ENCODE data around the gene OOSP2.
A peak's percentile ranks its signal among the peaks of the same experiment; 100 is the strongest.
"Not testable (repeated sequence)": the region's sequence is repeated elsewhere in the genome, so short reads cannot be mapped to it uniquely, and the experiment has no call there.

The OOSP2 gene, protein sequence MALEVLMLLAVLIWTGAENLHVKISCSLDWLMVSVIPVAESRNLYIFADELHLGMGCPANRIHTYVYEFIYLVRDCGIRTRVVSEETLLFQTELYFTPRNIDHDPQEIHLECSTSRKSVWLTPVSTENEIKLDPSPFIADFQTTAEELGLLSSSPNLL

GRCh38 chr11:60040109-60040508 lies at the start of gene OOSP2:
OOSP2 (plus strand) TSS chr11:60040409; CDS start chr11:60040460, 51 bp downstream.
- no peak for DNase-seq

- no peak for DNase-seq
Observed at GRCh38 chr11:59990421-59990820, 49.8 kb upstream of the OOSP2 start.

- DNase-seq: no peak
Observed at GRCh38 chr11:59992425-59992824, 47.8 kb upstream of the OOSP2 start.

- DNase-seq: no peak
Observed at GRCh38 chr11:59997800-59998199, 42.4 kb upstream of the OOSP2 start.

DNA sequence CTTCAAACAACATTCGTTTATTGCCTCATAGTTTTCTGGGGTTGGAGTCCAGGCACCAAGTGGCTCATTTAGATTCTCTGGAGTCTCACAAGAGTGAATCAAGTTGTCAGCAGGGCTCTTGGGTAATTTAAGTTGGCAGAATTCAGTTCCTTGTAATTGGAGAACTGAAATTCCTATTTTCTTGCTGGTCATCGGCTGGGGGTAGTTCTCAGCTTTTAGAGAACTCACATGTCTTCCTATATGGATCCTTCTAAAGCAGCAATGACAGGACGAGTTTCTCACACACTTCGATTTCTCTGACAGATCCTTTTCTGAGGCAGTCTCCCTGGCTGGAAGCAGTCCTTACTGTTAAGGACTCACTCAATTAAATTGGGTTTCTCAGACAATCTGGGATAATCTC lies 40.5 kb upstream of the OOSP2 start:
- DNase-seq: no peak

DNA sequence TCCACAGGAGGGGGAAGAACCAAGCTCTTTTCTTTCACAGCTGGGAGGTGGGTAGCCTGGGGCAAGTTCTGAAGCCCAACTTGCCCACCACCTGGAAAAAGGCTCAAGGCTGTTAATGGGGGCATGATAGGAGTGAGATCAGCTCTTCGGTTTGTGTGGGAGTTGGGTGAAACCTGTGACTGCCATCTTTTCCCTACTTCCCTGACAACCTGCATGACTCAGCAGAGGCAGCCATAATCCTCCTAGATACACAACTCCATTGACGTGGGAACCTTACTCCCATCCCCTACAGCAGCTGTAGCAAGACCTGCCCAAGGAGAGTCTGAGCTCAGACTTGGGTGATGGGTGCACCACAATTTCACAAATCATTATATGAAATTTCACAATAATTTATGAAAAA lies 36.5 kb upstream of the OOSP2 start:
- no peak for DNase-seq

- no peak for DNase-seq
Observed at GRCh38 chr11:60005360-60005759, 34.8 kb upstream of the OOSP2 start.

DNA sequence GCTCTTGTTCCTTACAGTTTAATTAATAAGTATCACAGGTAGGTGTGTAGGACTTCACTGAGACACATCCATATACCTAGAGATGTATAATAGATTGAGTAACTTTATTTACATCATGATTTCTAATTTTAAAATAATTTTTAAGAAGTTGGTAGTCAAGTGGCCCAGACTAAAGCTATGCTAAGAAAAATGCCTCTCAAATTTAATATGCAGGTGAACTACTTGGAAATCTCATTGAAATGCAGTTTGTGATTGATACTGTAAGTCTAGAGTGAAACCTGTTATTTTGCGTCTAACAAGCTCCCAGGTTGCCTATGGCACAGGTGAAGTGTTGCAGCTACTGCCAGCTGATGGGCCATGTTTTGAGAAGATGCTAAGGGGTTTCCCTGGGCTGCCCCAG lies 23.3 kb upstream of the OOSP2 start, which contains the start of gene OOSP4B:
OOSP4B (plus strand) TSS at position 301 of the 400 bp plus-strand sequence.
- no peak for DNase-seq

- no peak for DNase-seq
Observed at GRCh38 chr11:60018058-60018457, 22.2 kb upstream of the OOSP2 start.

- DNase-seq: not testable (repeated sequence)
Observed at GRCh38 chr11:60020376-60020775, 19.8 kb upstream of the OOSP2 start.

GRCh38 chr11:60029015-60029632 lies 11.1 kb upstream of the OOSP2 start:
- no peak for DNase-seq

- not testable (repeated sequence) for DNase-seq
Observed at GRCh38 chr11:60050422-60050821, 10.2 kb downstream of the OOSP2 start.

DNA sequence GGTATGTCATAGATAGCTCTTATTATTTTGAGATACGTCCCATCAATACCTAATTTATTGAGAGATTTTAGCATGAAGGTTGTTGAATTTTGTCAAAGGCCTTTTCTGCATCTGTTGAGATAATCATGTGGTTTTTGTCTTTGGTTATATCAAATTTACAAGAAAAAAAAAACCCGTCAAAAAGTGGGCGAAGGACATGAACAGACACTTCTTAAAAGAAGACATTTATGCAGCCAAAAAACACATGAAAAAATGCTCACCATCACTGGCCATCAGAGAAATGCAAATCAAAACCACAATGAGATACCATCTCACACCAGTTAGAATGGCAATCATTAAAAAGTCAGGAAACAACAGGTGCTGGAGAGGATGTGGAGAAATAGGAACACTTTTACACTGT lies 10.6 kb downstream of the OOSP2 start:
- DNase-seq: not testable (repeated sequence)

GRCh38 chr11:60056349-60056969 lies 16.2 kb downstream of the OOSP2 start, which contains the start of gene MS4A3:
MS4A3 (plus strand) TSS chr11:60056665; CDS start chr11:60061161, 4,496 bp downstream.
- no peak for DNase-seq

GRCh38 chr11:60059052-60059451 lies 18.8 kb downstream of the OOSP2 start:
- no peak for DNase-seq

- DNase-seq: no peak
Observed at GRCh38 chr11:60059521-60060240, 19.5 kb downstream of the OOSP2 start.

GRCh38 chr11:60064111-60064510 lies 23.9 kb downstream of the OOSP2 start:
- DNase-seq: no peak

DNA sequence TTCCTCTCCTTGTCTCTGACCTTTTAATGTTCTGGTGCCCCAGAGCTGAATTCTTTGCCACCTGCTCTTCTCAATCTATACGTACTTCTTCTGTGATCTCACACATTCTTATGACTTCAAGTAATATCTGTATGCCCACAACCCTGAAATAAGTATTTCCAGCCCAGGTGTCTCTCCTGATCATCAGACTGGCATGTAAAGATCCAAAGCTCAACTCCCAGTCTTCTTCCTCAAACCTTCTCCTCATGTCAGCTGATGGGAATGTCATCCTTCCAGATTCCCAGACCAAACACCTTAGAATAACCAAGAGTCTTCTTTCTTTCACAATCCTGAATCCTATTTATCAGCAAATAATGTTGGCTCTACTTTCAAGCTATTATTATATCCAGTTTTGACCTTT lies 25.6 kb downstream of the OOSP2 start:
- no peak for DNase-seq

GRCh38 chr11:60069450-60069849 lies 29.2 kb downstream of the OOSP2 start:
- no peak for DNase-seq

- DNase-seq: not testable (repeated sequence)
Observed at GRCh38 chr11:60071644-60072043, 31.4 kb downstream of the OOSP2 start.

GRCh38 chr11:60077216-60077817 lies 37.1 kb downstream of the OOSP2 start:
- DNase-seq: no peak

DNA sequence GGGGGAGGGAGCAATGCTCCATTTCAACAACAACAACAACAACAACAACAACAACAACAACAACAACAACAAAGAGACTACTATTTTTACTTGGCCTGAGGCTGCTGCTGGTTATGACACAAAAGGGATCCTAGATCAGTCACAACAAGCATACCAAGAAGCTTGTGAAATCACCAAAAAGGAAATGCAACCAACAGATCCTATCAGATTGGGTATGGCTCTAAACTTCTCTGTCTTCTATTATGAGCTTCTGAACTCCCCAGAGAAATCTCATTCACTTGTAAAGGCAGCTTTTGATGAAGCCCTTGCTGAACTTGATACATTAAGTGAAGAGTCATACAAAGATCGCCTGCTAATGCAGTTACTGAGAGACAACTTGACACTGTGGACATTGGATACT lies 37.8 kb downstream of the OOSP2 start:
- DNase-seq: no peak

- DNase-seq: peak; percentile 97
Observed at GRCh38 chr11:60078745-60079144, 38.5 kb downstream of the OOSP2 start.
